ENCODE measurements around the gene HBG1.
"Not testable (repeated sequence)": the region's sequence is repeated elsewhere in the genome, so short reads cannot be mapped to it uniquely, and the experiment has no call there.

HBG1 gene

DNA sequence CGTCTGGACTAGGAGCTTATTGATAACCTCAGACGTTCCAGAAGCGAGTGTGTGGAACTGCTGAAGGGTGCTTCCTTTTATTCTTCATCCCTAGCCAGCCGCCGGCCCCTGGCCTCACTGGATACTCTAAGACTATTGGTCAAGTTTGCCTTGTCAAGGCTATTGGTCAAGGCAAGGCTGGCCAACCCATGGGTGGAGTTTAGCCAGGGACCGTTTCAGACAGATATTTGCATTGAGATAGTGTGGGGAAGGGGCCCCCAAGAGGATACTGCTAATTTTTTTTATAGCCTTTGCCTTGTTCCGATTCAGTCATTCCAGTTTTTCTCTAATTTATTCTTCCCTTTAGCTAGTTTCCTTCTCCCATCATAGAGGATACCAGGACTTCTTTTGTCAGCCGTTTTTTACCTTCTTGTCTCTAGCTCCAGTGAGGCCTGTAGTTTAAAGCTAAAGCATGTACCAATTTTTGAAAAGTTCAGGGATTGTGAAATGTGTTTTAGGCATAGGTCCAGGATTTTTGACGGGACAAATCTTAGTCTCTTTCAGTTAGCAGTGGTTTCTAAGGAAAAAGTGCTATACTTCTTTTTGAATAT, at the start of gene HBG1:
Gene HBG1 (minus strand): TSS at position 51 of the 590 bp plus-strand sequence. CDS start 53 bp downstream, outside the sequence.
- DNase-seq: not testable (repeated sequence)

DNA sequence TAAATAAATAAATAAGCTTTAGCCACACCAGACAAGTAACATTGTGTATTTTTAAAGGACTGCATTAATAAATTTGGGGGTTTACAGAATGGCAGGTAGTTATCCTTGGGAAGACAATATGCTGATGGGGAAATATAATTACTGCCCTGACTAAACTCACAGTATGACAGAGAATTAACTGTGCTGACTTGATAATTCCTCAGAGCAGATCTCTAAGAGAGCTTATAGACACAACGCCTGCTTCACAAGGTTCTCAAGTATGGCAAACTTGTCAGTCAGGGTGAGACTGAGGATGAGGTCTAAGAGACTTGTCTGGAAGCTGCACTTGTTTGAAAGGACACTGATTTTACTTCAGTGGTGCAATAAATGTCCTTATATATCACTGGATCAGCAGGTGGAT, 48.8 kb upstream of the HBG1 start:
- no peak for DNase-seq

DNA sequence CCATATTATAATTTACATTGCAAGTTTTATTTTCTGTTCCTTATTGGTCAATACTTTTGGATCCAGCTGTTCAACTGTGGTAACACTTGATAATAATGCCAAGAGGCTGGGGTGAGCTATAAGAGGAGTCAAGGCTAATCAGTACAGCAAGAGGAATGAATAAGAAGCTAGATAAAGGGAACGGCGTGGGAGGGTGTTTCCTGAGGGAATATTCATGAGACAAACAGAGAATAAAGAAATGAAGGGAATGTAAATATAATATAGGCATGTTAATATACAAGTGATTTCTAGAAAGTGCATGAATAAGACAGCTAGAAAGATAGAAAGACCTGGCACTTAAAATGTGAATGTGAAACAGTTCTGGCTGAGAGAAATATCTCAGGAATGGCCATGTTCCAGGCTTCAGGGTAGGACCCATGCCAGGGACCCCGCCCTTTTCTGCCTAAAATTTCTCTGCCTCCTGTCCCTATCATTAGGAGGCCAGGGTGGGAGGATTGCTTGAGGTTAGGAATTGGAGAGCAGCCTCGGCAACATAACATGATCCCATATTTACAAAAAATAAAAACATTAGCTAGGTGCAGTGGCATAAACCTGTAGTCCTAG, 48.2 kb upstream of the HBG1 start:
- DNase-seq: no peak

DNA sequence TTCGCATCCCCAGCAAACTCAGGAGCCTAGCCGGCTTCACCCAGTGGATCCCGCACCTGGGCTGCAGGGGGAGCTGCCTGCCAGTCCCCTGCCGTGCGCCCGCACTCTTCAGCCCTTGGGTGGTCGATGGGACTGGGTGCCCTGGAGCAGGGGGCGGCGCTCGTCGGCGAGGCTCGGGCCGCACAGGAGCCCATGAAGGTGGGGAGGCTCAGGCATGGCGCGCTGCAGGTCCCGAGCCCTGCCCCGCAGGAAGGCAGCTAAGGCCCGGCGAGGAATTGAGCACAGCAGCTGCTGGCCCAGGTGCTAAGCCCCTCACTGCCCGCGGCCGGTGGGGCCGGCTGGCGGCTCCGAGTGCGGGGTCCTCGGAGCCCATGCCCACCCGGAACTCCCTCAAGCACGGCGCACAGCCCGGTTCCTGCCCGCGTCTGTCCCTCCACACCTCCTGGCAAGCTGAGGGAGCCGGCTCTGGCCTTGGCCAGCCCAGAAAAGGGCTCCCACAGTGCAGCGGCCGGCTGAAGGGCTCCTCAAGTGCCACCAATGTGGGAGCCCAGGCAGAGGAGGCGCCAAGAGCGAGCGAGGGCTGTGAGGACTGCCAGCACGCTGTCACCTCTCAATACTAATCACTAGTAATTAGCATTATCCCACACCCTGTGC, 44.8 kb upstream of the HBG1 start:
- not testable (repeated sequence) for DNase-seq

DNA sequence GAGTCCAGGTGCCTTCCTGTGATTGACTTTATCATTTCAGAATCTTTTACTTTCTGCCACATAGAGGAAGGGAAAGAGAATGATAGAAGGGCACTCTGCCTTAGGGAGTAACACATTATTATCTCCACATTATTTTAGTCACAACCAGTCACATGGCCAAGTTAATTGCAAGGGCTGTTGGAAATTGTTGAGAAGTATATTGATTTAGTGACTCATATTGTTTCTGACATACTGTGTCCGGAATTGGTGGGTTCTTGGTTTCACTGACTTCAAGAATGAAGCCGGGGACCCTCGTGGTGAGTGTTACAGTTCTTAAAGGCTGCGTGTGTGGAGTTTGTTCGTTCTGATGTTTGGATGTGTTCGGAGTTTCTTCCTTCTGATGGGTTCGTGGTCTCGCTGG, 43.4 kb upstream of the HBG1 start:
- DNase-seq: no peak

DNA sequence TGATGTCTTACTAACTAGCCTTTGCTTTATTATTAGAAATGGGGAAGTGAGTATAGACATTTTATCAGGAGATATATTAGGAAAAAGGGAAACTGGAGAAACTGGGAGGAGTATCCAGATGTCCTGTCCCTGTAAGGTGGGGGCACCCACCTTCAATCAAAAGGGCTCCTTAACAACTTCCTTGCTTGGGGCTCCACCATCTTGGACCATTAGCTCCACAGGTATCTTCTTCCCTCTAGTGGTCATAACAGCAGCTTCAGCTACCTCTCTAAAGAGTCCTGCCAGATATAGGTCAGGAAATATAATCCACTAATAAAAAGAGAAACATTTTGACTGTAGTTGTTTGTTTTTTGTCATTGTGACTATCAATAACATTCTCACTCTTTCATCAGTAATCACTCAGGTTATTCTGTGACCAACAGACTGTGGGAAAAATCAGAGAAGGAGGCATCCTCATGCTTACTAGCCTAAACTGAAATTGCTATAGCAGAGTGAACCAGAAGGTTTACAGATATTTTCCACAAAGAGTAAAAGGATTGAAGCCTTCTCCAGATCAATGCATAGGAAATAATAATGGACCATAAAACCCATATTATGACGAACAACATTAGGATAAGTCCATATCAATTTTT, 41.7 kb upstream of the HBG1 start:
- no peak for DNase-seq

DNA sequence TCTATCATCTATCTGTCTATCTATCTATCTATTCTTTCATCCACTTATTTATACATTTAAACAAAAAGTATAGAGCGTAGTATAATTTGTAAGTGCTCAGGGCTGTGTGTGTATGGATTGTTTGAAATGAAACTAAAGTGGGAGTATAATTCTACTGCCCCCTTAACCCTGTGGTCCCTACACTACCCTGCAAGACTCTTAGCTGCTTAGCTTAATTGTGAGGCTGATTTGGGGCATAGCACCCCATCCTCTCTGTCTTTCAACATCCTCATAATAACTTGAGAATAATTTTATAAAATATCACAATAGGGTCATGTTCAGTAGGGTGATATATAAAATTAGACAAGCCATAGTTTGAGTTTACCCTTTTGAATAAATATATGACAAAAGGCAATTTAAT, 40.4 kb upstream of the HBG1 start:
- no peak for DNase-seq

DNA sequence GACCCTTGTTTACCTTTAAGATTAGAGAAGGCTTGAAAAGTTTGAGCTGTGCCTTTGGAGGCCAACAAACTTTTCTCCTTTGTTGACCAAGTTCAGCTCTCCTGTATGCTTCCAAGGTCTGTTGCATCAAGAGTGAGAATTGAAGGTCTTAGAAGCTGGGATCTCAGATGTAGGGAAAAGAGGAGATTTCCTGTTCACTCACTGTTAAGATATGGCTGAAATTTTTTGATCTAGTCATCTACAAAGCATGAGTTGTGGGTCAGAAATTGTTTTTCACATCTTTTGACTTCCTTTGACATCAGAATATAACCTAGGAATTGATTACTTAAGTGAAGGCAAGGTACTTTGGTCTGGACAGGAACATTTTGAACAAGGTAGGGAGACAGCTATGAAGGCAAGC, 40.0 kb upstream of the HBG1 start:
- no peak for DNase-seq

DNA sequence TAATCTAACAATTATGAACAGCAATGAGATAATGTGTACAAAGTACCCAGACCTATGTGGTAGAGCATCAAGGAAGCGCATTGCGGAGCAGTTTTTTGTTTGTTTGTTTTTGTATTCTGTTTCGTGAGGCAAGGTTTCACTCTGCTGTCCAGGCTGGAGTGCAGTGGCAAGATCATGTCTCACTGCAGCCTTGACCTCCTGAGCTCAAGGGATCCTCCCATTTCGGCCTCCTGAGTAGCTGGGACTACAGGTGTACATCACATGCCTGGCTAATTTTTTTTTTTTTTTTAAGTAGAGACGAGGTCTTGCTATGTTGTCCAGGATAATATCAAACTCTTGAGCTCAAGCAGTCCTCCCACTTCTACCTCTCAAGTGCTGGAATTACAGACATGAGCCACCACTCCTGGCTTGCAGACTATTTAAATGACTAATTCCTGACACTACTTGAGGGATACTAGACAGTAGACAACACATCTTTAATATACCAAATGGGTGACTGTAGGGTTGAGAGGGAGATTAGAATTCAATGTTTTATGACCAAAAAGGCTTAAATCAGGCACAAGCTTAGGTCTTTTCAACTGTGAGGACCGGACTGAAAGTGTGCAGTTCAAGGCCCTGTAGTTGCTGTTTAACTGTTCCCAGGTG, 39.4 kb upstream of the HBG1 start:
- no peak for DNase-seq

DNA sequence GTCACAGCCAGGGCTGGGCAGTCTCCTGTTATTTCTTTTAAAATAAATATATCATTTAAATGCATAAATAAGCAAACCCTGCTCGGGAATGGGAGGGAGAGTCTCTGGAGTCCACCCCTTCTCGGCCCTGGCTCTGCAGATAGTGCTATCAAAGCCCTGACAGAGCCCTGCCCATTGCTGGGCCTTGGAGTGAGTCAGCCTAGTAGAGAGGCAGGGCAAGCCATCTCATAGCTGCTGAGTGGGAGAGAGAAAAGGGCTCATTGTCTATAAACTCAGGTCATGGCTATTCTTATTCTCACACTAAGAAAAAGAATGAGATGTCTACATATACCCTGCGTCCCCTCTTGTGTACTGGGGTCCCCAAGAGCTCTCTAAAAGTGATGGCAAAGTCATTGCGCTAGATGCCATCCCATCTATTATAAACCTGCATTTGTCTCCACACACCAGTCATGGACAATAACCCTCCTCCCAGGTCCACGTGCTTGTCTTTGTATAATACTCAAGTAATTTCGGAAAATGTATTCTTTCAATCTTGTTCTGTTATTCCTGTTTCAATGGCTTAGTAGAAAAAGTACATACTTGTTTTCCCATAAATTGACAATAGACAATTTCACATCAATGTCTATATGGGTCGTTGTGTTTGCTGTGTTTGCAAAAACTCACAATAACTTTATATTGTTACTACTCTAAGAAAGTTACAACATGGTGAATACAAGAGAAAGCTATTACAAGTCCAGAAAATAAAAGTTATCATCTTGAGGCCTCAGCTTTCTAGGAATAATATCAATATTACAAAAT, 38.6 kb upstream of the HBG1 start:
- no peak for DNase-seq

DNA sequence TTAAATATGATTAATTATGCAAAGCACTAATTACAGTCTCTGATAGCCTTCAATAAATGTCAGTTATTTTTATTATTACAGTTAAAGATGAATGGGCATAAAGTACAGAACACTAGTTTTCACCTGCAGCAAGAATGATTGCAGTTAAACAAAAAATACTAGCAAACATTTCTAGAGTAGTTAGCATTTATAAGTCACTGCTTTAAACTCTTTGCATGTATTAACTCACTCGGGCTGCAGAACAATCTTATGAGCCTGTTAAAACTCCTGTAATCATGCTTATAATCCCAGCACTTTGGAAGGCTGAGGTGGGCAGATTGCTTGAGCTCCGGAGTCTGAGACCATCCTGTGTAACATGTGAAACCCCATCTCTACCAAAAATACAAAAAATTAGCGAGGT, 37.2 kb upstream of the HBG1 start:
- DNase-seq: no peak

DNA sequence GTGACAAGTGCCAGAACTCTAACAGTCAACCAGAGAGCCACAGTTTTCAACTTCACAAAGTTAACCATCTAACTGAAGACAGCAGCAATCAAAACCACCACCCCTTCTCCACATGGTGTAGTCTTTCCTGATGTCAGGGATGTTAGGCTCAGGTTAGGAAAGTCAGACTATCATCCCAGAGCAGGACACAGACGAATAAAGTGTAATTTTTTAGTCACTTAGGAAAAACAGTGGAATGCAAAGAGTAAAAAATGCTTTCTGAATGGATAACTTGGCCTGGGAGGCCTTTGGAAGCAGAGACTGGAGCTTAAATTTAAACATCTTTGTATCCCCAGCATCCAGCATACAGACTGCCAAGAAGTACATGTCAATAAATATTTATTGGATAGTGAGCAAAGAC, 36.7 kb upstream of the HBG1 start:
- DNase-seq: no peak

DNA sequence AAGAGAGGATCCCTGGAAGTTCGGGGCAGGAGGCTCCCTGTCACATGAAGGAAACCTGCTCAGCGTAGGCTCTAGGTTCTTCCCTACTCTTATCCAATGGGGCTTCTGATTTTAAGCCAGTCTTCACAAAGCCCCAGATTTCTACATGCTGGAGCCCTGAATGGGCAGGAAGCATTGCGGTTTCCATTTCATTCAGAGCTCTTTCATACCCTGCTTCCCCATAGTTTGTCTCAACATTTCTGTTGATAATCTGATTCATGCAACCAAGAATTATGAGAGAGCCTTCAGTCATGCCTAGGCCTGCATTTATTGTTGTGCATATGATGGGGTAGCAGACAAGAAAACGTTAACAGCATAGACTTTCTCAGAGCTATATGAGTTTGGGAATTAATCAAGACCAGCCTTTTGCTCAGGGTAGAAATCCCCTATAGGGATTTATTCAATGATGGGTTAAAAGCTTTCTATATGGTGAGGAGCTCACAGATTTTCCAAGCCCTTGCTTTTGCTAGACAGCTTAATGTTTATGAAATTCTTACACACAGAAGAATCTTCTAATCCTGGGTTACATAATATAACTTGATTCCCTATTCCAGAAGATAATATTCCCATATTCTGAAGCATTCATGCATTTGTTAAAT, 36.2 kb upstream of the HBG1 start:
- DNase-seq: no peak

DNA sequence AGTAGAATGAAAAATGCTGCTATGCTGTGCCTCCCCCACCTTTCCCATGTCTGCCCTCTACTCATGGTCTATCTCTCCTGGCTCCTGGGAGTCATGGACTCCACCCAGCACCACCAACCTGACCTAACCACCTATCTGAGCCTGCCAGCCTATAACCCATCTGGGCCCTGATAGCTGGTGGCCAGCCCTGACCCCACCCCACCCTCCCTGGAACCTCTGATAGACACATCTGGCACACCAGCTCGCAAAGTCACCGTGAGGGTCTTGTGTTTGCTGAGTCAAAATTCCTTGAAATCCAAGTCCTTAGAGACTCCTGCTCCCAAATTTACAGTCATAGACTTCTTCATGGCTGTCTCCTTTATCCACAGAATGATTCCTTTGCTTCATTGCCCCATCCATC, 35.0 kb upstream of the HBG1 start:
- no peak for DNase-seq

DNA sequence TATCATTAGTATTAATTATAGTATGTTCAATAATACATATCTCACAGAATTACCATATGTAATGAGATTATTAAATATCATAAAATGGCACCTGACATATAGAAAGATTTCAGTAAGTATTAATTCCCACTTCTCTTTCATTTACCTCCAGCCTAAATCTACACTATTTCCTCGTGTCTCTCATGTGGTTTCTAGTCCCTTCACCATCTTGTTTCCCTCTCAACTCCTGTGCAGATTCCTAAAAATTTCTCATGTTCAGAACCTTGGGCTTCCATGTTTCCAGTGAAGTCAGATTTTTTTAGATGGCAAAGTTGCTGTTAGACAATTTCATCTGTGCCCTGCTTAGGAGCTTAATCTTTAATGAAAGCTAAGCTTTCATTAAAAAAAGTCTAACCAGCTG, 34.2 kb upstream of the HBG1 start:
- no peak for DNase-seq

DNA sequence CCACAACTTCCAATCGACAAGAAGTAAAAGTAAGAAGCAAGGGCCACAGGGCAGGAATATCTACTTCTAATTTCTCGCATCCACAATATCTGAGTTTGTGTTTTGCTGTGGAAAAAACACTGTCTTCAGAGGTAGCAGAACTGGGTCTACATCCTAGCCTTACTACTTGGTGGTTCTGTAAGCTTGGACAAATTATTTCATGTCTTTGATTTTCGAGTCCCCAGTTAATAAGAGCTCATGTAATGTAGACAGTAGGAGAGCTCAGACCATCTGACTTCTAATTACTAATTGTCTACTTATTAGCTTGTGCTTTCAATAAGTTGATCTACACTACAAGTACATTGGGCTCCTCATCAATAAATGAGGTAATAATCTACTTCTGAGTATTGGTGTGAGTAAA, 33.4 kb upstream of the HBG1 start:
- DNase-seq: no peak

DNA sequence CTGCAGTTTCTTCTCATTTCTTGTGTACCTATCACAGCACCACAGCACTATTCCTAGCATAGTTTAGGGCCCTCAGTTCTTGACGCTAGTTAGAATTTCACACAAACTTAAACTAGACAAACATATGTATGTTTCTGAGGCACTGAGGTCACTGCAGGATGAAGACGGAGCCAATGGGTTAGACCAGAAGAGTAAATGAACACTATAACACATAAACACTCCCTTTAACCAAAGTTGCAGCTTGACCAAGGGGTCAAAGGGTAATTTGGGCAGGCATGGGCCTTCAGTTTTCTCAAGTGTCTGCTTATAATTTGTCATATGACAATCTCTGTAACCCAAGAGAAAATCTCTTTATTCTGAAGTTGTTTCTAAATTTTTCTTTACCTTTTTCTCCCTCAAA, 33.0 kb upstream of the HBG1 start:
- no peak for DNase-seq

DNA sequence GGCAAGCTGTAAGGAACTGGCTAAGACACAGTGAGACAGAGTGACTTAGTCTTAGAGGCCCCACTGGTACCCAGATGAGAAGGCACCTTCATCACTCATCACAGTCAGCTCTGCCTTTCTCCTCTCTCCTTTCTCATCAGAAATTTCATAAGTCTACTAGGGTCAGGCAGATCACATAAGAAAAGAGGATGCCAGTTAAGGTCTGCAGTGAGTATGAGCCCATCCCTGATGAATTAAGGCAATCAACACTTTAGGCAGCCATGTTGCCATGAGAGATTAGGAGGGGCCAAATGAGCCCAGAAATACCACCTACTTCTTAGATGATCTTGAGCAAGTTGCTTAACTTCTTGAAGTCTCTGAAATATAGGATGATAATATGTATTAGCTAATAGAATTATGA, 31.9 kb upstream of the HBG1 start:
- no peak for DNase-seq

DNA sequence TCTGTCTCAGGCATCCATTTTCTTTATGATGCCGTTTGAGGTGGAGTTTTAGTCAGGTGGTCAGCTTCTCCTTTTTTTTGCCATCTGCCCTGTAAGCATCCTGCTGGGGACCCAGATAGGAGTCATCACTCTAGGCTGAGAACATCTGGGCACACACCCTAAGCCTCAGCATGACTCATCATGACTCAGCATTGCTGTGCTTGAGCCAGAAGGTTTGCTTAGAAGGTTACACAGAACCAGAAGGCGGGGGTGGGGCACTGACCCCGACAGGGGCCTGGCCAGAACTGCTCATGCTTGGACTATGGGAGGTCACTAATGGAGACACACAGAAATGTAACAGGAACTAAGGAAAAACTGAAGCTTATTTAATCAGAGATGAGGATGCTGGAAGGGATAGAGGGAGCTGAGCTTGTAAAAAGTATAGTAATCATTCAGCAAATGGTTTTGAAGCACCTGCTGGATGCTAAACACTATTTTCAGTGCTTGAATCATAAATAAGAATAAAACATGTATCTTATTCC, 31.0 kb upstream of the HBG1 start:
- peak; percentile 51 for DNase-seq

DNA sequence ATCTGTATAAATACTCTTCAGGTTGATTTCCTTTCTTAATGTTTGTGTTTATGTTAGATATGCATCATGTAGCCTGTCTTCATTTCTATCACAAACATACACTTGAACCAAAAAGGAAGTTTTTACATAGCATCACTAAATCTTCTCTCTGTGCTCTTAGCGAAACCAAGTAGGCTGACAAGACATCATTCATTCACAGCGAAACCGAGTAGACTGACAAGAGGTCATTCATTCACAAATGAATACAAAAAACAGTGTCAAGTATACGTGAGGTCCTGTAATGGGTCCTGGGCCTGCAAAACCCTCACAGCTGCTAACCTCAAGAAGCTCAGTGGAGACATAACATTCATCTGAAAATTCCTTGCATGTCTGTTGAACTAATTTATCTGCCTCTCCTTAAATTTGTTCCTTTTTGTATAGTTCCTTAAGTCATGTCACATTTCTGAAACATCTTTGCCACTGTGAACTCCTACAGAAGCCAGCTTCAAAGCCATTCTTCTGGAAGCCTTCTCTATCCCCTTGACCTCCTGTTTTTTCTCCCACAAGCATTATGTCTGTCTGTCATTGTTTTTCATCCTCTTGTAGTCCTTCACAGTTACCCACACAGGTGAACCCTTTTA, 29.9 kb upstream of the HBG1 start:
- DNase-seq: no peak

DNA sequence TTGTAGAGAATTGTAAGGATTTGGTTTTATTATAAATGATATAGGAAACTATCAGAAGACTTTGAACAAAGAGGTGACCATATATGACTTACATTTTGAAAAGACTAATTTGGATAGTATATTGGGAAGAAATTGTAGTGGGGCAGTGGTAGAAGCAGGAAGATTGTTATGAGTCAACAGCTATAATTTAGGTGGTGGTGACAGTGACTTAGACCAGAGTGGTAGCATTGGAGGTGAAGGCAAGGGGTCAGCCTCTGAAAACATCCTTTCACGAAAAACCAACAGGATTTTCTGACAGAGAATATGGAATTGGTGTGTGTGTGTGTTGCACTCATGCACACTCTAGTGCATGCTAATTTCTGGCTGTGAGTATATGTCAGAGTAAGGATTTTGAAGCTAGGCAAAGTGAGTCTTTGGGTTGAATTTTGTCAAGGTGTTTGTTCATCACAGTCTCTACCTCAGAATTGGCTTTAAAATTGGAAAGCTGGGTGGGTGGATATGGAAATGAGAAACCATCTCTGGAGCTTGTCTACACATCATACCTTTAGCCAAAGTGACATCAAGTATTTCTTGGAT, 28.2 kb upstream of the HBG1 start:
- DNase-seq: no peak
